Bladder microvascular endothelial cell (primary cell): Measurements from ENCODE around the gene MED25. TPM values are rescaled to one million over a fixed set of nuclear protein-coding genes. Genes with fewer than 3 reads are reported as not detected.

Source experiments
- total RNA-seq: library from RNA; depleted of rRNA; stranded (reverse); fragments of >200 nt; gene quantifications from 2 replicates; pipeline ENCODE4 v1.2.3, GENCODE V29; 2014

MED25 gene
- 9.7 and 25.1 TPM in 2 replicates for total RNA-seq

GRCh38 chr19:49817964-49818648 is at the start of gene MED25:
Gene MED25 (plus strand): TSS chr19:49818289. CDS start chr19:49818342, 53 bp downstream.

GRCh38 chr19:49812997-49813861 is 4.9 kb upstream of the MED25 start, which contains the start of gene FUZ:
Gene FUZ (minus strand): TSS chr19:49813292. CDS start chr19:49813106, 186 bp downstream.

GRCh38 chr19:49850487-49851342 is 32.6 kb downstream of the MED25 start, which contains the start of gene PTOV1:
Gene PTOV1 (plus strand): TSS chr19:49851159.

GRCh38 chr19:49866933-49867782 is 49.1 kb downstream of the MED25 start, which contains the start of gene PNKP:
Gene PNKP (minus strand): TSS chr19:49867576. CDS start chr19:49867204, 372 bp downstream.

GRCh38 chr19:49877020-49877878 is 59.2 kb downstream of the MED25 start, which contains the start of the genes AKT1S1 and TBC1D17:
Gene AKT1S1 (minus strand): TSS chr19:49877355. CDS start chr19:49873295, 4,060 bp downstream.
Gene TBC1D17 (plus strand): TSS chr19:49877702. CDS start chr19:49877724, 22 bp downstream.

Other genes with a start within 250 kb of the MED25 start
- 126 and 136 TPM in 2 replicates for gene NOSIP, start 237.7 kb upstream of the MED25 start, total RNA-seq
- gene PRRG2, start 237.0 kb upstream of the MED25 start, total RNA-seq: 2.6 and 3.7 TPM in 2 replicates
- gene PRR12, start 227.1 kb upstream of the MED25 start, total RNA-seq: 2.3 and 4.5 TPM in 2 replicates
- gene RRAS, start 178.1 kb upstream of the MED25 start, total RNA-seq: 22.3 and 30.3 TPM in 2 replicates
- 8.3 and 20.1 TPM in 2 replicates for gene SCAF1, start 176.1 kb upstream of the MED25 start, total RNA-seq
- 65.2 and 71.7 TPM in 2 replicates for gene IRF3, start 152.4 kb upstream of the MED25 start, total RNA-seq
- 4.5 and 7.0 TPM in 2 replicates for gene BCL2L12, start 152.4 kb upstream of the MED25 start, total RNA-seq
- 400 and 451 TPM in 2 replicates for gene PRMT1, start 141.0 kb upstream of the MED25 start, total RNA-seq
- gene ADM5, start 128.7 kb upstream of the MED25 start, total RNA-seq: 0.63 and 3.2 TPM in 2 replicates
- gene CPT1C, start 127.2 kb upstream of the MED25 start, total RNA-seq: 22.8 and 24.9 TPM in 2 replicates
- gene TSKS, start 55.0 kb upstream of the MED25 start, total RNA-seq: not detected in 2 replicates
- 46.6 and 81.9 TPM in 2 replicates for gene AP2A1, start 51.3 kb upstream of the MED25 start, total RNA-seq
- gene FUZ, start 5.0 kb upstream of the MED25 start, total RNA-seq: 19.3 and 20.0 TPM in 2 replicates
- 37.2 and 79.3 TPM in 2 replicates for gene PTOV1, start 32.9 kb downstream of the MED25 start, total RNA-seq
- gene PNKP, start 49.3 kb downstream of the MED25 start, total RNA-seq: 32.1 and 46.5 TPM in 2 replicates
- 6.6 and 12.7 TPM in 2 replicates for gene AKT1S1, start 59.1 kb downstream of the MED25 start, total RNA-seq
- 7.8 and 10.9 TPM in 2 replicates for gene TBC1D17, start 59.4 kb downstream of the MED25 start, total RNA-seq
- 4.0 and 7.0 TPM in 2 replicates for gene IL4I1, start 78.6 kb downstream of the MED25 start, total RNA-seq
- gene ATF5, start 110.9 kb downstream of the MED25 start, total RNA-seq: 3.4 and 5.8 TPM in 2 replicates
- gene NUP62, start 111.2 kb downstream of the MED25 start, total RNA-seq: 21.0 and 49.7 TPM in 2 replicates
- gene SIGLEC11, start 142.9 kb downstream of the MED25 start, total RNA-seq: not detected in 2 replicates
- gene VRK3, start 207.1 kb downstream of the MED25 start, total RNA-seq: 15.2 and 20.6 TPM in 2 replicates
- 6.2 and 7.6 TPM in 2 replicates for gene ZNF473, start 207.7 kb downstream of the MED25 start, total RNA-seq